Transverse colon (tissue), 4 donors: ENCODE results near the gene XIST.

Experiments used
- CTCF ChIP-seq, 5 experiments: fragments of 200-600 bp in 3 of 5; fragments of 450-650 bp in 2 of 5; sonication (generic) in 3 of 5; IDR thresholded peaks; 1 replicate in 2 of 5; 2 replicates in 3 of 5; pipeline ENCODE4 v1.5.1; 2016 to 2017; ENCODE audit warnings: antibody characterized with exemption in 5 of 5, inconsistent platforms in 3 of 5, mild to moderate bottlenecking in 2 of 5, moderate library complexity in 1 of 5
- POLR2A ChIP-seq: fragments of 450-650 bp; IDR thresholded peaks from one replicate; pipeline ENCODE4 v1.6.1; 2016; ENCODE audit warnings: antibody characterized with exemption, mild to moderate bottlenecking, moderate library complexity
- POLR2AphosphoS5 ChIP-seq, 3 donors: sonication (generic); formaldehyde crosslinking; IDR thresholded peaks; one replicate each; pipeline ENCODE4 v1.6.1; 2016; ENCODE audit warnings: antibody characterized with exemption in 3 of 3

GRCh38 chrX:73830489-73831414 lies 21.8 kb downstream of the XIST start:
- no peak for TF ChIP-seq CTCF (IDR thresholded peaks at IDR 0.05)
- TF ChIP-seq POLR2A = no peak
- no peak for TF ChIP-seq POLR2AphosphoS5 (IDR thresholded peaks at IDR 0.05)
